ENCODE measurements around the gene SEC22C. TPM values are rescaled to one million over a fixed set of nuclear protein-coding genes. Genes with fewer than 3 reads are reported as not detected.

SEC22C gene
- polyA plus RNA-seq, 3 donors, result 15.3 to 28.4 (median 27.4) TPM

- Histone ChIP-seq H3K4me1 (ENCODE audit: control insufficient read depth in 1 of 2, insufficient read depth in 2 of 2, low read length in 2 of 2) (peaks cover 5 to 9% of the 10 kb centered on the region in 2 donors), H3K27me3 (ENCODE audit: control insufficient read depth in 2 of 2, insufficient read depth in 2 of 2, low read length in 2 of 2) (no peaks in the 10 kb centered on the region), H3K4me3 (replicated peaks in 1 of 3; ENCODE audit: low read depth in 2 of 3, low read length in 3 of 3) (no peak overlapping the region), H4K20me1 (ENCODE audit: insufficient read depth, low read length) (no peaks in the 10 kb centered on the region), H3K4me2 (replicated peaks; ENCODE audit: extremely low read depth, low read length, poor library complexity, severe bottlenecking) (no peak overlapping the region), H2AFZ (ENCODE audit: insufficient read depth, low read depth, low read length, poor library complexity, severe bottlenecking) (no peak overlapping the region), H3K9ac (ENCODE audit: insufficient read depth, low read length, poor library complexity, severe bottlenecking) (no peak overlapping the region), H3K9me3 (replicated peaks in 1 of 2; ENCODE audit: control insufficient read depth in 1 of 2, insufficient read depth in 1 of 2, low read length in 2 of 2) (no peaks in the 10 kb centered on the region), H3K27ac (ENCODE audit: low read depth in 1 of 2, low read length in 2 of 2) (no peak overlapping the region), H3K79me2 (ENCODE audit: insufficient read depth, low read length) (no peaks in the 10 kb centered on the region), H3K36me3 (replicated peaks in 1 of 2; ENCODE audit: control insufficient read depth in 1 of 2, insufficient read depth in 2 of 2, low read length in 2 of 2) (peaks cover 17 to 45% of the 10 kb centered on the region in 2 donors)
- H3K27me3 Mint-ChIP-seq (ENCODE audit: low read depth in 3 of 3), result no peaks in the 10 kb centered on the region
- peak; percentile 38 to 52 (median 52) for DNase-seq
- peaks cover 36 to 44% of the 10 kb centered on the region in 2 donors for H3K36me3 Mint-ChIP-seq
- no peak overlapping the region for H3K4me3 Mint-ChIP-seq
- peaks cover 5% of the 10 kb centered on the region for H3K4me1 Mint-ChIP-seq
- peaks cover 0 to 1% (median 0%) of the 10 kb centered on the region in 7 donors for H3K9me3 Mint-ChIP-seq
- 48% methylated on average over 5 of the region's 7 CpGs for WGBS (ENCODE audit: insufficient coverage)
- no peak overlapping the region for H3K27ac Mint-ChIP-seq
- peak; percentile 97 for TF ChIP-seq CTCF (IDR thresholded peaks at IDR 0.05)
- intact Hi-C loops (cut with micrococcal nuclease), result loop anchor here (5.0 to 10.0 kb wide), 3 partner anchors 45 to 653 kb away; partner anchors contain the start of gene VIPR1 (in 1 of the 2)
Measured at GRCh38 chr3:42547401-42547945, 34.3 kb downstream of the SEC22C start.

DNA sequence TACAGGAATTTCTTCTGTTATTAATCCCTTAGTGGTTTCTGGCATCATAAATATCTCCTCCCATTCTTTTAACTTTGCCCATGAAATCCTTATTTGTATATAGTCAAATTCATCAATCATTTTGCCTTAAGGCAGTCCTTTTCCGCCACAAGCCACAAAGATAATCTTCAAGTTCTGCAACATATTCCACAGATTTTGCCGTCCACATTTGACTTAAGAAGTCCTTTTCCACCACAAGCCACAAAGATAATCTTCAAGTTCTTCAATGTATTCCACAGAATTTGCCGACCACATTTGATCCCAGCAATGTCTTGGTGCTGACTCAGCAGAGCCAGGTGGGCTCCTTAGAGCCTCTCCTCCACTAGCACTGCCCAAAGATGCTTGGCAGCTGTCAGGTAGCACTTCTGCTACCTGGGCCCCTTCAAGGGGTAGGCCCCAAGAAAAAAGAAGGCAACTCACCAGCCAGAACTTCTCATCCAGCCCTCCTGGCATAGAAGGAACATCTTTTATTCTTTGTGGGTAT is 35.0 kb downstream of the SEC22C start:
- intact Hi-C loops (cut with micrococcal nuclease), result loop anchor here (5.0 to 10.0 kb wide), 3 partner anchors 44 to 652 kb away; partner anchors contain the start of gene VIPR1 (in 1 of the 2)
- Mint-ChIP-seq H3K9me3 (peaks cover 0 to 1% (median 0%) of the 10 kb centered on the region in 7 donors), H3K4me3 (no peak overlapping the region), H3K27me3 (ENCODE audit: low read depth in 3 of 3) (peaks cover 0 to 3% (median 0%) of the 10 kb centered on the region in 3 donors), H3K4me1 (peaks cover 9% of the 10 kb centered on the region), H3K27ac (no peak overlapping the region), H3K36me3 (peaks cover 31 to 36% of the 10 kb centered on the region in 2 donors)
- WGBS (ENCODE audit: insufficient coverage), result 87% methylated on average over 3 of the region's 3 CpGs
- no peak overlapping the region for H3K4me3 ChIP-seq (replicated peaks in 1 of 3; ENCODE audit: low read depth in 2 of 3, low read length in 3 of 3)
- H3K79me2 ChIP-seq (ENCODE audit: insufficient read depth, low read length), result no peaks in the 10 kb centered on the region
- peaks cover 5 to 15% of the 10 kb centered on the region in 2 donors for H3K4me1 ChIP-seq (ENCODE audit: control insufficient read depth in 1 of 2, insufficient read depth in 2 of 2, low read length in 2 of 2)
- H3K27me3 ChIP-seq (ENCODE audit: control insufficient read depth in 2 of 2, insufficient read depth in 2 of 2, low read length in 2 of 2), result no peaks in the 10 kb centered on the region
- no peak overlapping the region for H3K4me2 ChIP-seq (replicated peaks; ENCODE audit: extremely low read depth, low read length, poor library complexity, severe bottlenecking)
- no peak for DNase-seq
- no peak overlapping the region for H3K9ac ChIP-seq (ENCODE audit: insufficient read depth, low read length, poor library complexity, severe bottlenecking)
- no peak for TF ChIP-seq CTCF (IDR thresholded peaks at IDR 0.05)
- no peaks in the 10 kb centered on the region for H3K9me3 ChIP-seq (replicated peaks in 1 of 2; ENCODE audit: control insufficient read depth in 1 of 2, insufficient read depth in 1 of 2, low read length in 2 of 2)
- no peak overlapping the region for H2AFZ ChIP-seq (ENCODE audit: insufficient read depth, low read depth, low read length, poor library complexity, severe bottlenecking)
- no peak overlapping the region for H3K27ac ChIP-seq (ENCODE audit: low read depth in 1 of 2, low read length in 2 of 2)
- no peaks in the 10 kb centered on the region for H4K20me1 ChIP-seq (ENCODE audit: insufficient read depth, low read length)
- peaks cover 11 to 37% of the 10 kb centered on the region in 2 donors for H3K36me3 ChIP-seq (replicated peaks in 1 of 2; ENCODE audit: control insufficient read depth in 1 of 2, insufficient read depth in 2 of 2, low read length in 2 of 2)
